SK-N-SH treated with all-trans-retinoic acid at 6 μM for 48 hours (cell line): Measurements from ENCODE around the gene SESN3.
"Not testable (repeated sequence)": the region's sequence is repeated elsewhere in the genome, so short reads cannot be mapped to it uniquely, and the experiment has no call there.

Experiments
- ATAC-seq: fragments of 200-7000 bp; cut with Tn5 transposase; 3 replicates; pipeline ENCODE4 v1.9.1; 2020; ENCODE audit warnings: mild to moderate bottlenecking, moderate library complexity
- ARNTL ChIP-seq: fragments of 450-650 bp; formaldehyde crosslinking; IDR thresholded peaks from 2 replicates; pipeline ENCODE4 v1.5.0; 2020; ENCODE audit warnings: low read depth, mild to moderate bottlenecking, moderate library complexity, borderline replicate concordance
- BACH2 ChIP-seq: fragments of 250-450 bp; sonication (Bioruptor Pico); IDR thresholded peaks from 2 replicates; pipeline ENCODE4 v1.9.0; 2021; ENCODE audit warnings: mild to moderate bottlenecking, borderline replicate concordance
- CSDC2 ChIP-seq: fragments of 250-450 bp; sonication (Bioruptor Pico); IDR thresholded peaks from 2 replicates; pipeline ENCODE4 v1.5.0; 2020; ENCODE audit warnings: mild to moderate bottlenecking, moderate library complexity
- ESRRG ChIP-seq: fragments of 250-450 bp; sonication (Bioruptor Pico); IDR thresholded peaks from 2 replicates; pipeline ENCODE4 v1.6.1; 2021; ENCODE audit warnings: mild to moderate bottlenecking
- GLIS3 ChIP-seq: fragments of 250-450 bp; sonication (Bioruptor Pico); IDR thresholded peaks from 2 replicates; pipeline ENCODE4 v1.5.0; 2020; ENCODE audit warnings: mild to moderate bottlenecking, moderate library complexity
- ISL1 ChIP-seq: fragments of 250-450 bp; sonication (Bioruptor Pico); IDR thresholded peaks from 2 replicates; pipeline ENCODE4 v2.1.2; 2022; ENCODE audit warnings: mild to moderate bottlenecking, moderate library complexity
- OSR1 ChIP-seq: fragments of 250-450 bp; sonication (Bioruptor Pico); IDR thresholded peaks from 2 replicates; pipeline ENCODE4 v1.8.0; 2022; ENCODE audit warnings: moderate library complexity, mild to moderate bottlenecking, inconsistent platforms
- PPARA ChIP-seq: fragments of 250-450 bp; sonication (Bioruptor Pico); IDR thresholded peaks from 2 replicates; pipeline ENCODE4 v1.5.0; 2020; ENCODE audit warnings: mild to moderate bottlenecking, borderline replicate concordance
- TCF4 ChIP-seq: fragments of 250-450 bp; sonication (Bioruptor Pico); IDR thresholded peaks from 2 replicates; pipeline ENCODE4 v1.8.0; 2021; ENCODE audit warnings: mild to moderate bottlenecking, moderate library complexity, borderline replicate concordance
- ZC3H10 ChIP-seq: fragments of 250-450 bp; sonication (Bioruptor Pico); IDR thresholded peaks from 2 replicates; pipeline ENCODE4 v1.5.1; 2021; ENCODE audit warnings: mild to moderate bottlenecking, moderate library complexity
- ZFP3 ChIP-seq: fragments of 250-450 bp; sonication (Bioruptor Pico); IDR thresholded peaks from 2 replicates; pipeline ENCODE4 v1.5.0; 2020; ENCODE audit warnings: mild to moderate bottlenecking, moderate library complexity
- ZFP30 ChIP-seq: fragments of 450-650 bp; formaldehyde crosslinking; IDR thresholded peaks from 2 replicates; pipeline ENCODE4 v1.5.0; 2022; ENCODE audit warnings: mild to moderate bottlenecking, moderate library complexity
- ZNF70 ChIP-seq: fragments of 450-650 bp; formaldehyde crosslinking; IDR thresholded peaks from 2 replicates; pipeline ENCODE4 v1.5.0; 2020; ENCODE audit warnings: mild to moderate bottlenecking, moderate library complexity
- ZNF8 ChIP-seq: fragments of 450-650 bp; formaldehyde crosslinking; IDR thresholded peaks from 2 replicates; pipeline ENCODE4 v1.5.0; 2020; ENCODE audit warnings: mild to moderate bottlenecking, moderate library complexity
- TF ChIP-seq, protein P1 (sequence below): fragments of 250-450 bp; sonication (Bioruptor Pico); IDR thresholded peaks from 2 replicates; pipeline ENCODE4 v1.5.0; 2020; ENCODE audit warnings: mild to moderate bottlenecking, moderate library complexity
- TF ChIP-seq, protein P2 (sequence below): fragments of 250-450 bp; sonication (Bioruptor Pico); IDR thresholded peaks from 2 replicates; pipeline ENCODE4 v1.8.0; 2021; ENCODE audit warnings: low read depth, mild to moderate bottlenecking, moderate library complexity, borderline replicate concordance
- TF ChIP-seq, protein P3 (sequence below): fragments of 250-450 bp; sonication (Bioruptor Pico); IDR thresholded peaks from 2 replicates; pipeline ENCODE4 v1.8.0; 2020; ENCODE audit warnings: mild to moderate bottlenecking, moderate library complexity, borderline replicate concordance
- TF ChIP-seq, protein P4 (sequence below): fragments of 250-450 bp; sonication (Bioruptor Pico); IDR thresholded peaks from 2 replicates; pipeline ENCODE4 v1.5.1; 2021; ENCODE audit warnings: mild to moderate bottlenecking, moderate library complexity
- TF ChIP-seq, protein P5 (sequence below): fragments of 250-450 bp; sonication (Bioruptor Pico); IDR thresholded peaks from 2 replicates; pipeline ENCODE4 v1.5.1; 2020; ENCODE audit warnings: low read depth, mild to moderate bottlenecking, moderate library complexity

The SESN3 gene

DNA sequence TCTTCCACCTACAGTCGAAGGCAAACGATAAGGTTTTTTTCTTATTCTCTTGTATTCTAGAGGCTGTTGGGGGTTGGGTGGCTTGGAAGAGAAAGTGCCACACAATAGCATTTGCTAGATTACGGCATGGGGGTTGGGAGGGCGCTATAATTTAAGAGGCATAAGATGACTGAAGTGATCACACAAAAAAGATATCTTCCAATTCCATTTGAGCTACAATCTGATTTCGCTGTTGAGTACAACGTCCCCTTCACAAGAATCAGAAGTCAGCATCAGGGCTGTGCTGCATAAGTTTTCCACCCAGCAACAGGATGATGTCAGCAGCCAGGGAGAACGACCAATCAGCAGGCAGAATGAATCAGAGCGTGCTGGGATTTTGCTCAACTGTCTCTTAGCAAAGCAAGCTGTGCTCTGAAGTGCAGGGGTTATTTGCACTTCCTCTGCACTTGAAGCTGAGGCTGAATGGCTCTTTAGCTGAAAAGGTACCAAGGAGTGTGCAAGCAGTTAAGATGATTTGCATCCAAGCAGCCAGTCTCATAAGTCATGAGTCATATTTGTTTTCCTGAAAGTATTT, 23.2 kb upstream of the SESN3 start:
- peak; percentile 100 for ATAC-seq
- TF ChIP-seq, protein P1, sequence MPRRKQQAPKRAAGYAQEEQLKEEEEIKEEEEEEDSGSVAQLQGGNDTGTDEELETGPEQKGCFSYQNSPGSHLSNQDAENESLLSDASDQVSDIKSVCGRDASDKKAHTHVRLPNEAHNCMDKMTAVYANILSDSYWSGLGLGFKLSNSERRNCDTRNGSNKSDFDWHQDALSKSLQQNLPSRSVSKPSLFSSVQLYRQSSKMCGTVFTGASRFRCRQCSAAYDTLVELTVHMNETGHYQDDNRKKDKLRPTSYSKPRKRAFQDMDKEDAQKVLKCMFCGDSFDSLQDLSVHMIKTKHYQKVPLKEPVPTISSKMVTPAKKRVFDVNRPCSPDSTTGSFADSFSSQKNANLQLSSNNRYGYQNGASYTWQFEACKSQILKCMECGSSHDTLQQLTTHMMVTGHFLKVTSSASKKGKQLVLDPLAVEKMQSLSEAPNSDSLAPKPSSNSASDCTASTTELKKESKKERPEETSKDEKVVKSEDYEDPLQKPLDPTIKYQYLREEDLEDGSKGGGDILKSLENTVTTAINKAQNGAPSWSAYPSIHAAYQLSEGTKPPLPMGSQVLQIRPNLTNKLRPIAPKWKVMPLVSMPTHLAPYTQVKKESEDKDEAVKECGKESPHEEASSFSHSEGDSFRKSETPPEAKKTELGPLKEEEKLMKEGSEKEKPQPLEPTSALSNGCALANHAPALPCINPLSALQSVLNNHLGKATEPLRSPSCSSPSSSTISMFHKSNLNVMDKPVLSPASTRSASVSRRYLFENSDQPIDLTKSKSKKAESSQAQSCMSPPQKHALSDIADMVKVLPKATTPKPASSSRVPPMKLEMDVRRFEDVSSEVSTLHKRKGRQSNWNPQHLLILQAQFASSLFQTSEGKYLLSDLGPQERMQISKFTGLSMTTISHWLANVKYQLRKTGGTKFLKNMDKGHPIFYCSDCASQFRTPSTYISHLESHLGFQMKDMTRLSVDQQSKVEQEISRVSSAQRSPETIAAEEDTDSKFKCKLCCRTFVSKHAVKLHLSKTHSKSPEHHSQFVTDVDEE (CRISPR knock-in tag), result no peak
- TF ChIP-seq ARNTL (CRISPR knock-in tag) (no peak), ESRRG (CRISPR knock-in tag) (no peak), TCF4 (CRISPR knock-in tag) (no peak), BACH2 (CRISPR knock-in tag) (no peak), ZFP30 (CRISPR knock-in tag) (no peak), PPARA (CRISPR knock-in tag) (no peak), CSDC2 (no peak)
- TF ChIP-seq, protein P2, sequence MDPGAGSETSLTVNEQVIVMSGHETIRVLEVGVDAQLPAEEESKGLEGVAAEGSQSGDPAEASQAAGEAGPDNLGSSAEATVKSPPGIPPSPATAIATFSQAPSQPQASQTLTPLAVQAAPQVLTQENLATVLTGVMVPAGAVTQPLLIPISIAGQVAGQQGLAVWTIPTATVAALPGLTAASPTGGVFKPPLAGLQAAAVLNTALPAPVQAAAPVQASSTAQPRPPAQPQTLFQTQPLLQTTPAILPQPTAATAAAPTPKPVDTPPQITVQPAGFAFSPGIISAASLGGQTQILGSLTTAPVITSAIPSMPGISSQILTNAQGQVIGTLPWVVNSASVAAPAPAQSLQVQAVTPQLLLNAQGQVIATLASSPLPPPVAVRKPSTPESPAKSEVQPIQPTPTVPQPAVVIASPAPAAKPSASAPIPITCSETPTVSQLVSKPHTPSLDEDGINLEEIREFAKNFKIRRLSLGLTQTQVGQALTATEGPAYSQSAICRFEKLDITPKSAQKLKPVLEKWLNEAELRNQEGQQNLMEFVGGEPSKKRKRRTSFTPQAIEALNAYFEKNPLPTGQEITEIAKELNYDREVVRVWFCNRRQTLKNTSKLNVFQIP (CRISPR knock-in tag), result no peak
- TF ChIP-seq, protein P3, sequence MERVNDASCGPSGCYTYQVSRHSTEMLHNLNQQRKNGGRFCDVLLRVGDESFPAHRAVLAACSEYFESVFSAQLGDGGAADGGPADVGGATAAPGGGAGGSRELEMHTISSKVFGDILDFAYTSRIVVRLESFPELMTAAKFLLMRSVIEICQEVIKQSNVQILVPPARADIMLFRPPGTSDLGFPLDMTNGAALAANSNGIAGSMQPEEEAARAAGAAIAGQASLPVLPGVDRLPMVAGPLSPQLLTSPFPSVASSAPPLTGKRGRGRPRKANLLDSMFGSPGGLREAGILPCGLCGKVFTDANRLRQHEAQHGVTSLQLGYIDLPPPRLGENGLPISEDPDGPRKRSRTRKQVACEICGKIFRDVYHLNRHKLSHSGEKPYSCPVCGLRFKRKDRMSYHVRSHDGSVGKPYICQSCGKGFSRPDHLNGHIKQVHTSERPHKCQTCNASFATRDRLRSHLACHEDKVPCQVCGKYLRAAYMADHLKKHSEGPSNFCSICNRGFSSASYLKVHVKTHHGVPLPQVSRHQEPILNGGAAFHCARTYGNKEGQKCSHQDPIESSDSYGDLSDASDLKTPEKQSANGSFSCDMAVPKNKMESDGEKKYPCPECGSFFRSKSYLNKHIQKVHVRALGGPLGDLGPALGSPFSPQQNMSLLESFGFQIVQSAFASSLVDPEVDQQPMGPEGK (CRISPR knock-in tag), result no peak

DNA sequence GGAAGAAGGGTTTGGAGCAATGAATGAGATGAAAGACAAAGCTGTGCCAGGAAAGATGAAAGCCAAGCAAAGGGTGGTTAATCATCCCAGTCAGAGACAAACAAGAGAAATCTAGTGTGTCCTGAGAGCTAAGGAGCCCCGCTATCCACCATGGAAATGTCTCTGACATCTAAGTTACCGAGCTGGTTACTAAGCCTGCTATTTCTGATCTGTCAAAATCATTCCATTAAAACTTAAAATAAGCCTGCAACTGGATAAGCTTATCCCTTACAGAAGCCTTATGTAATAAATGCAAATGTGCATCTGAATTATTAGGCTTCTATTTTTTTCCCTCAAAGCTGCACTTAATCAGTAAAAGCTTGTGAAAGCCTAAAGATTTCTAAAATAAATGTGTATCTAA, 22.1 kb upstream of the SESN3 start:
- ATAC-seq, result no peak
- no peak for TF ChIP-seq ZNF8 (CRISPR knock-in tag)
- no peak for TF ChIP-seq ZC3H10 (CRISPR knock-in tag)
- no peak for TF ChIP-seq GLIS3 (CRISPR knock-in tag)
- TF ChIP-seq ZNF70, result no peak
- TF ChIP-seq, protein P4, sequence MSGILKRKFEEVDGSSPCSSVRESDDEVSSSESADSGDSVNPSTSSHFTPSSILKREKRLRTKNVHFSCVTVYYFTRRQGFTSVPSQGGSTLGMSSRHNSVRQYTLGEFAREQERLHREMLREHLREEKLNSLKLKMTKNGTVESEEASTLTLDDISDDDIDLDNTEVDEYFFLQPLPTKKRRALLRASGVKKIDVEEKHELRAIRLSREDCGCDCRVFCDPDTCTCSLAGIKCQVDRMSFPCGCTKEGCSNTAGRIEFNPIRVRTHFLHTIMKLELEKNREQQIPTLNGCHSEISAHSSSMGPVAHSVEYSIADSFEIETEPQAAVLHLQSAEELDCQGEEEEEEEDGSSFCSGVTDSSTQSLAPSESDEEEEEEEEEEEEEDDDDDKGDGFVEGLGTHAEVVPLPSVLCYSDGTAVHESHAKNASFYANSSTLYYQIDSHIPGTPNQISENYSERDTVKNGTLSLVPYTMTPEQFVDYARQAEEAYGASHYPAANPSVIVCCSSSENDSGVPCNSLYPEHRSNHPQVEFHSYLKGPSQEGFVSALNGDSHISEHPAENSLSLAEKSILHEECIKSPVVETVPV (CRISPR knock-in tag), result no peak
- no peak for TF ChIP-seq ISL1 (CRISPR knock-in tag)

DNA sequence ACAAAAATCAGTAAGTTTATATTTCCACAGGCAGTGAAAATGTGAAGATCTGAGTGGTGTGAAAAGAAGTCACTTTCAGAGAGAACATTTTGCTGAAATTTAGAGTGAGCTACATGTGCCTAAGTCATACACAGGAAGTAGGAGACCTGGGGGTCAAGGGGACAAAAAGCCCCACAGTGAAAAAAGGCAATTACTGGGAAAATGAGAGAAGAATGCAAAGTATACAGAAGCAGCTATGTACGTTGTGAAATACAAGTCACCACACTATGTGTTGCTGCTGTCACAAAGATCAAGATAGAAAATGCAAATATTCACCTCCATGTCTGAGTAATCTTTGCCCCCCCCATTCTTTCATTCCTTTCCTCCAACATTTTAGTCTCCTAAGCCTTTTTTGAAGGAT, 21.6 kb upstream of the SESN3 start:
- TF ChIP-seq ZFP30 (CRISPR knock-in tag) (no peak), PPARA (CRISPR knock-in tag) (no peak), BACH2 (CRISPR knock-in tag) (no peak), ZNF70 (no peak), OSR1 (CRISPR knock-in tag) (no peak), GLIS3 (CRISPR knock-in tag) (no peak), ZC3H10 (CRISPR knock-in tag) (no peak), ZNF8 (CRISPR knock-in tag) (no peak), ZFP3 (CRISPR knock-in tag) (no peak), ISL1 (CRISPR knock-in tag) (no peak)
- TF ChIP-seq, protein P1 (CRISPR knock-in tag), result no peak
- TF ChIP-seq, protein P5, sequence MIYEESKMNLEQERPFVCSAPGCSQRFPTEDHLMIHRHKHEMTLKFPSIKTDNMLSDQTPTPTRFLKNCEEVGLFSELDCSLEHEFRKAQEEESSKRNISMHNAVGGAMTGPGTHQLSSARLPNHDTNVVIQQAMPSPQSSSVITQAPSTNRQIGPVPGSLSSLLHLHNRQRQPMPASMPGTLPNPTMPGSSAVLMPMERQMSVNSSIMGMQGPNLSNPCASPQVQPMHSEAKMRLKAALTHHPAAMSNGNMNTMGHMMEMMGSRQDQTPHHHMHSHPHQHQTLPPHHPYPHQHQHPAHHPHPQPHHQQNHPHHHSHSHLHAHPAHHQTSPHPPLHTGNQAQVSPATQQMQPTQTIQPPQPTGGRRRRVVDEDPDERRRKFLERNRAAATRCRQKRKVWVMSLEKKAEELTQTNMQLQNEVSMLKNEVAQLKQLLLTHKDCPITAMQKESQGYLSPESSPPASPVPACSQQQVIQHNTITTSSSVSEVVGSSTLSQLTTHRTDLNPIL (CRISPR knock-in tag), result no peak
- TF ChIP-seq, protein P4 (CRISPR knock-in tag), result no peak
- TF ChIP-seq, protein P2 (CRISPR knock-in tag), result no peak
- TF ChIP-seq, all 23 proteins: peak for 0
- ATAC-seq, result no peak

DNA sequence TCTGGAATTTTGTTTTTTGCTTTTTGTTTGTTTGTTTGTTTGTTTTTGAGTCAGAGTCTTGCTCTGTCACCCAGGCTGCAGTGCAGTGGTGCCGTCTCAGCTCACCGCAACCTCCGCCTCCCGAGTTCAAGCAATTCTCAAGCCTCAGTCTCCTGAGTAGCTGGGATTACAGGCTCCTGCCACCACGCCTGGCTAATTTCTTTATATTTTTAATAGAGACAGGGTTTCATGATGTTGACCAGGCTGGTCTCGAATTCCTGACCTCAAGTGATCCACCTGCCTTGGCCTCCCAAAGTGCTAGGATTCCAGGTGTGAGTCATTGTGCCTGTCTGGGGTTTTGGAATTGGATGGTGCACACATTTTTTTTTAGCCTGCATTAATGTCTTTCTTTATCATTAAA, 20.9 kb upstream of the SESN3 start:
- not testable (repeated sequence) for ATAC-seq
